NCI-H1105 (cell line): ENCODE measurements around the gene MAT2B.

Experiments
- DNase-seq: peaks from one replicate; lab custom pipeline; 2025; lab: John Stamatoyannopoulos, UW

The MAT2B gene

GRCh38 chr5:163505368-163506094 is at the start of gene MAT2B:
Gene MAT2B (plus strand): TSS chr5:163505619. CDS start chr5:163505687, 68 bp downstream.
- DNase-seq, result peak; percentile 66

GRCh38 chr5:163456029-163456589 is 49.3 kb upstream of the MAT2B start:
- no peak for DNase-seq

- no peak for DNase-seq
Measured at GRCh38 chr5:163456840-163457239, 48.6 kb upstream of the MAT2B start.

GRCh38 chr5:163458778-163459385 is 46.5 kb upstream of the MAT2B start:
- DNase-seq, result no peak

GRCh38 chr5:163459462-163459818 is 46.0 kb upstream of the MAT2B start:
- no peak for DNase-seq

- peak; percentile 84 for DNase-seq
Measured at GRCh38 chr5:163459819-163460561, 45.4 kb upstream of the MAT2B start, which contains the start of gene NUDCD2. Gene NUDCD2 (minus strand): TSS chr5:163460102. CDS start chr5:163460050, 52 bp downstream.

- no peak for DNase-seq
Measured at GRCh38 chr5:163460562-163461171, 44.8 kb upstream of the MAT2B start, which contains the start of gene HMMR. Gene HMMR (plus strand): TSS chr5:163460632. CDS start chr5:163460693, 61 bp downstream.

GRCh38 chr5:163463063-163463435 is 42.4 kb upstream of the MAT2B start:
- DNase-seq, result no peak

GRCh38 chr5:163467682-163468081 is 37.7 kb upstream of the MAT2B start:
- no peak for DNase-seq

GRCh38 chr5:163473635-163474243 is 31.7 kb upstream of the MAT2B start:
- DNase-seq, result no peak

- DNase-seq, result no peak
Measured at GRCh38 chr5:163475411-163475810, 30.0 kb upstream of the MAT2B start.

GRCh38 chr5:163478126-163478981 is 27.1 kb upstream of the MAT2B start:
- no peak for DNase-seq

GRCh38 chr5:163478982-163479271 is 26.5 kb upstream of the MAT2B start:
- DNase-seq, result no peak

GRCh38 chr5:163489055-163489744 is 16.2 kb upstream of the MAT2B start:
- no peak for DNase-seq

GRCh38 chr5:163489745-163490075 is 15.7 kb upstream of the MAT2B start:
- DNase-seq, result no peak

- DNase-seq, result no peak
Measured at GRCh38 chr5:163496286-163496685, 9.1 kb upstream of the MAT2B start.

GRCh38 chr5:163497315-163497714 is 8.1 kb upstream of the MAT2B start:
- DNase-seq, result no peak

- DNase-seq, result no peak
Measured at GRCh38 chr5:163498886-163499285, 6.5 kb upstream of the MAT2B start.

- no peak for DNase-seq
Measured at GRCh38 chr5:163502521-163502920, 2.9 kb upstream of the MAT2B start.
